PFSK-1 (cell line): ENCODE measurements around the gene PLEKHD1.

Source experiments
- FOXP2 ChIP-seq: optimal IDR thresholded peaks from 2 replicates; pipeline ENCODE3; 2011; ENCODE audit warnings: borderline replicate concordance, control low read depth, inconsistent platforms; ENCODE audit not compliant: insufficient read depth; ENCODE audit errors: extremely low read length, extremely low read depth
- POLR2AphosphoS5 ChIP-seq: IDR thresholded peaks from 2 replicates; pipeline ENCODE4 v1.6.1; 2012; ENCODE audit warnings: low read depth, mild to moderate bottlenecking, control low read depth, low read length, moderate library complexity
- REST ChIP-seq, 2 experiments: IDR thresholded peaks; 2 replicates each; pipeline versions ENCODE4 v1.6.1 to v1.8.0; 2011 to 2012; ENCODE audit warnings: low read depth in 2 of 2, low read length in 2 of 2, control low read depth in 1 of 2, inconsistent platforms in 1 of 2, mild to moderate bottlenecking in 1 of 2, moderate library complexity in 1 of 2; ENCODE audit not compliant: insufficient read depth in 1 of 2
- SIN3A ChIP-seq: IDR thresholded peaks from 2 replicates; pipeline ENCODE4 v1.6.1; 2012; ENCODE audit warnings: mild to moderate bottlenecking, low read length, moderate library complexity, borderline replicate concordance; ENCODE audit not compliant: insufficient read depth
- TAF1 ChIP-seq: IDR thresholded peaks from 2 replicates; pipeline ENCODE4 v1.6.1; 2012; ENCODE audit warnings: low read length, control low read depth, borderline replicate concordance; ENCODE audit not compliant: insufficient read depth

The PLEKHD1 gene

GRCh38 chr14:69464829-69465228 lies 19.7 kb upstream of the PLEKHD1 start:
- TF ChIP-seq FOXP2: no peak
- no peak for TF ChIP-seq SIN3A
- TF ChIP-seq POLR2AphosphoS5: no peak
- TF ChIP-seq TAF1: no peak
- TF ChIP-seq REST (IDR thresholded peaks at IDR 0.05; ENCODE audit: insufficient read depth in 1 of 2, low read depth in 2 of 2, low read length in 2 of 2): no peak

GRCh38 chr14:69468949-69469348 lies 15.6 kb upstream of the PLEKHD1 start:
- TF ChIP-seq TAF1 (no peak), POLR2AphosphoS5 (no peak), REST (IDR thresholded peaks at IDR 0.05; ENCODE audit: insufficient read depth in 1 of 2, low read depth in 2 of 2, low read length in 2 of 2) (no peak), FOXP2 (no peak), SIN3A (no peak)

GRCh38 chr14:69471436-69471835 lies 13.1 kb upstream of the PLEKHD1 start:
- TF ChIP-seq TAF1 (no peak), REST (IDR thresholded peaks at IDR 0.05; ENCODE audit: insufficient read depth in 1 of 2, low read depth in 2 of 2, low read length in 2 of 2) (no peak), SIN3A (no peak), FOXP2 (no peak), POLR2AphosphoS5 (no peak)

- no peak for TF ChIP-seq FOXP2
- TF ChIP-seq POLR2AphosphoS5: no peak
Measured at GRCh38 chr14:69471916-69472315, 12.6 kb upstream of the PLEKHD1 start.

GRCh38 chr14:69473260-69473659 lies 11.3 kb upstream of the PLEKHD1 start:
- TF ChIP-seq POLR2AphosphoS5: no peak
- no peak for TF ChIP-seq FOXP2
- no peak for TF ChIP-seq TAF1
- TF ChIP-seq REST (IDR thresholded peaks at IDR 0.05; ENCODE audit: insufficient read depth in 1 of 2, low read depth in 2 of 2, low read length in 2 of 2): no peak
- TF ChIP-seq SIN3A: no peak
